Measurements from ENCODE around the gene CAMK1D.

Gene CAMK1D

GRCh38 chr10:12649012-12649584, 299.8 kb downstream of the CAMK1D start:
- Histone ChIP-seq H3F3A (ENCODE audit: control insufficient read depth, insufficient read depth) (no peaks in the 10 kb centered on the region), H3K9me2 (replicated peaks; ENCODE audit: control insufficient read depth, low read length) (no peaks in the 10 kb centered on the region), H3K4me2 (ENCODE audit: low read length) (no peak overlapping the region), H3K4me1 (ENCODE audit: control insufficient read depth, low read length) (no peaks in the 10 kb centered on the region), H3K27me3 (ENCODE audit: control insufficient read depth, low read length) (no peaks in the 10 kb centered on the region), H4K20me1 (ENCODE audit: control insufficient read depth, insufficient read depth, low read depth, low read length) (no peaks in the 10 kb centered on the region), H3K4me3 (ENCODE audit: low read length) (no peak overlapping the region), H3K27ac (ENCODE audit: low read depth, low read length) (no peak overlapping the region), H3K36me3 (ENCODE audit: control insufficient read depth, low read length) (peaks cover 14% of the 10 kb centered on the region), H3K79me2 (ENCODE audit: control insufficient read depth, low read length) (peaks cover 13% of the 10 kb centered on the region), H3K9me3 (ENCODE audit: control insufficient read depth, insufficient read depth, low read length) (no peaks in the 10 kb centered on the region)
- TF ChIP-seq CTCF (IDR thresholded peaks at IDR 0.05; ENCODE audit: low read depth, low read length, poor library complexity, severe bottlenecking) (no peak), EZH2phosphoT487 (IDR thresholded peaks at IDR 0.05; ENCODE audit: borderline replicate concordance, low read length) (no peak)

GRCh38 chr10:12650122-12650521, 300.8 kb downstream of the CAMK1D start:
- Histone ChIP-seq H3K27me3 (ENCODE audit: control insufficient read depth, low read length) (no peaks in the 10 kb centered on the region), H3K36me3 (ENCODE audit: control insufficient read depth, low read length) (peaks cover 14% of the 10 kb centered on the region), H4K20me1 (ENCODE audit: control insufficient read depth, insufficient read depth, low read depth, low read length) (no peaks in the 10 kb centered on the region), H3K4me2 (ENCODE audit: low read length) (no peak overlapping the region), H3K27ac (ENCODE audit: low read depth, low read length) (no peak overlapping the region), H3K4me1 (ENCODE audit: control insufficient read depth, low read length) (no peaks in the 10 kb centered on the region), H3K4me3 (ENCODE audit: low read length) (no peak overlapping the region), H3F3A (ENCODE audit: control insufficient read depth, insufficient read depth) (no peaks in the 10 kb centered on the region), H3K9me3 (ENCODE audit: control insufficient read depth, insufficient read depth, low read length) (no peaks in the 10 kb centered on the region), H3K9me2 (replicated peaks; ENCODE audit: control insufficient read depth, low read length) (no peaks in the 10 kb centered on the region), H3K79me2 (ENCODE audit: control insufficient read depth, low read length) (peaks cover 8% of the 10 kb centered on the region)
- no peak for TF ChIP-seq EZH2phosphoT487 (IDR thresholded peaks at IDR 0.05; ENCODE audit: borderline replicate concordance, low read length)
- no peak for TF ChIP-seq CTCF (IDR thresholded peaks at IDR 0.05; ENCODE audit: low read depth, low read length, poor library complexity, severe bottlenecking)

- Histone ChIP-seq H3K36me3 (ENCODE audit: control insufficient read depth, low read length) (peaks cover 14% of the 10 kb centered on the region), H3F3A (ENCODE audit: control insufficient read depth, insufficient read depth) (no peaks in the 10 kb centered on the region)
- TF ChIP-seq EZH2phosphoT487 (IDR thresholded peaks at IDR 0.05; ENCODE audit: borderline replicate concordance, low read length): no peak
- TF ChIP-seq CTCF (IDR thresholded peaks at IDR 0.05; ENCODE audit: low read depth, low read length, poor library complexity, severe bottlenecking): no peak
Measured at GRCh38 chr10:12650538-12651298, 301.4 kb downstream of the CAMK1D start.

More at GRCh38 chr10:12650538-12651298, 301.4 kb downstream of the CAMK1D start:
- peaks cover 3% of the 10 kb centered on the region for H3K79me2 ChIP-seq (ENCODE audit: control insufficient read depth, low read length)
- no peaks in the 10 kb centered on the region for H4K20me1 ChIP-seq (ENCODE audit: control insufficient read depth, insufficient read depth, low read depth, low read length)
- H3K4me3 ChIP-seq (ENCODE audit: low read length): no peak overlapping the region
- no peaks in the 10 kb centered on the region for H3K4me1 ChIP-seq (ENCODE audit: control insufficient read depth, low read length)
- H3K9me2 ChIP-seq (replicated peaks; ENCODE audit: control insufficient read depth, low read length): no peaks in the 10 kb centered on the region
- no peaks in the 10 kb centered on the region for H3K27me3 ChIP-seq (ENCODE audit: control insufficient read depth, low read length)
- H3K4me2 ChIP-seq (ENCODE audit: low read length): no peak overlapping the region
- H3K27ac ChIP-seq (ENCODE audit: low read depth, low read length): no peak overlapping the region
- no peaks in the 10 kb centered on the region for H3K9me3 ChIP-seq (ENCODE audit: control insufficient read depth, insufficient read depth, low read length)

Measured in DOHH2 (cell line).